Neural progenitor cell (in vitro differentiated cells): ENCODE measurements around the gene ART5. TPM values are rescaled to one million over a fixed set of nuclear protein-coding genes. Genes with fewer than 3 reads are reported as not detected.

Experiments used
- DNase-seq: peaks from one replicate; pipeline ENCODE4 v3.0.0-alpha.2; 2016; ENCODE audit warnings: low spot score
- H2AFZ ChIP-seq: fragments of 200-600 bp; sonication (generic); replicated peaks from 2 replicates; pipeline ENCODE4 v1.6.1; 2016; ENCODE audit warnings: antibody characterized with exemption
- H3F3A ChIP-seq: fragments of 200-600 bp; sonication (generic); 2 replicates; pipeline ENCODE4 v1.6.1; 2016; ENCODE audit warnings: antibody characterized with exemption, low read depth
- H3K27ac ChIP-seq: fragments of 200-600 bp; sonication (generic); 2 replicates; pipeline ENCODE4 v1.5.1; 2016; ENCODE audit warnings: mild to moderate bottlenecking
- H3K27me3 ChIP-seq: fragments of 200-600 bp; sonication (generic); 2 replicates; pipeline ENCODE4 v1.6.1; 2016; ENCODE audit warnings: mild to moderate bottlenecking, moderate library complexity
- H3K36me3 ChIP-seq: fragments of 200-600 bp; sonication (generic); 2 replicates; pipeline ENCODE4 v1.5.1; 2016
- H3K4me1 ChIP-seq: fragments of 200-600 bp; sonication (generic); 2 replicates; pipeline ENCODE4 v1.6.1; 2016; ENCODE audit warnings: mixed run types
- H3K4me2 ChIP-seq: fragments of 200-600 bp; sonication (generic); 2 replicates; pipeline ENCODE4 v1.6.1; 2016
- H3K4me3 ChIP-seq: fragments of 200-600 bp; sonication (generic); 2 replicates; pipeline ENCODE4 v1.5.1; 2016
- H3K79me2 ChIP-seq: fragments of 200-600 bp; sonication (generic); 2 replicates; pipeline ENCODE4 v1.6.1; 2016; ENCODE audit warnings: low read depth
- H3K9ac ChIP-seq: fragments of 200-600 bp; sonication (generic); 2 replicates; pipeline ENCODE4 v1.6.1; 2016
- H3K9me3 ChIP-seq: fragments of 200-600 bp; sonication (generic); 2 replicates; pipeline ENCODE4 v1.5.1; 2016; ENCODE audit warnings: low read depth
- H4K20me1 ChIP-seq: fragments of 200-600 bp; sonication (generic); 2 replicates; pipeline ENCODE4 v1.6.1; 2016; ENCODE audit warnings: low read depth
- H3K27ac Mint-ChIP-seq: 3 replicates; pipeline ENCODE4 v1.8.0; 2021; ENCODE audit warnings: mixed read lengths
- H3K27me3 Mint-ChIP-seq: 2 replicates; pipeline ENCODE4 v1.8.0; 2022; ENCODE audit warnings: low read depth, mild to moderate bottlenecking, inconsistent platforms, moderate library complexity, mixed read lengths; ENCODE audit not compliant: insufficient read depth
- H3K36me3 Mint-ChIP-seq: 3 replicates; pipeline ENCODE4 v1.8.0; 2021; ENCODE audit warnings: mixed read lengths
- H3K4me1 Mint-ChIP-seq: 3 replicates; pipeline ENCODE4 v1.8.0; 2021; ENCODE audit warnings: mixed read lengths
- H3K4me3 Mint-ChIP-seq: 3 replicates; pipeline ENCODE4 v1.8.0; 2021; ENCODE audit warnings: mild to moderate bottlenecking, moderate library complexity, mixed read lengths
- H3K9me3 Mint-ChIP-seq: 3 replicates; pipeline ENCODE4 v1.8.0; 2020; ENCODE audit warnings: mixed read lengths
- EZH2 ChIP-seq: fragments of 200-600 bp; sonication (generic); IDR thresholded peaks from 2 replicates; pipeline ENCODE4 v1.6.1; 2017; ENCODE audit warnings: antibody characterized with exemption, mild to moderate bottlenecking, moderate library complexity
- EZH2phosphoT487 ChIP-seq: fragments of 200-600 bp; sonication (generic); IDR thresholded peaks from 2 replicates; pipeline ENCODE4 v1.6.1; 2017; ENCODE audit warnings: antibody characterized with exemption
- total RNA-seq: library from RNA; depleted of rRNA; stranded (reverse); fragments of >200 nt; gene quantifications from 2 replicates; pipeline ENCODE4 v1.2.3, GENCODE V29; 2015; ENCODE audit warnings: low replicate concordance
- TF ChIP-seq, protein P1 (sequence below): fragments of 200-600 bp; sonication (generic); IDR thresholded peaks from 2 replicates; pipeline ENCODE4 v1.5.1; 2017; ENCODE audit warnings: antibody characterized with exemption, mild to moderate bottlenecking

ART5 gene
- total RNA-seq, 1 donor from 2014 or later, result 8.5 TPM

DNA sequence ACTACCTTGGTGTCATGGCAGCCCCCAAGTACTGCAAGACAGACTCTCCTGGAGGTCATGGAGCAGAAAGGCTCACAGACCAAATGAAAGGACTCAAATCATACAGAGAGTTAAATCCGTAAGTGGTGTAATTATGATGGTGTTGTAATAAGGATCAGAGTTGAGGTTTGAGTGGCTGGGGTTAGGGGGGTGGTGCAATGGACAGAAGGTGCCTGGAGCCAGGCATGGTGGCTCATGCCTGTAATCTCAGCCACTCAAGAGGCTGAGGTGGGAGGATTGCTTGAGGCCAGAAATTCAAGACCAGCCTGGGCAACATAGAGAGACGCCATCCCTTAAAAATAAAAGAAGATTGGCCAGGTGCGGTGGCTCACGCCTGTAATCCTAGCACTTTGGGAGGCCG is 18.7 kb downstream of the ART5 start:
- H2AFZ ChIP-seq, result no peak overlapping the region
- H3K36me3 ChIP-seq, result no peaks in the 10 kb centered on the region
- Mint-ChIP-seq H3K4me1 (no peaks in the 10 kb centered on the region), H3K36me3 (no peaks in the 10 kb centered on the region), H3K4me3 (no peak overlapping the region), H3K9me3 (no peaks in the 10 kb centered on the region), H3K27ac (no peak overlapping the region), H3K27me3 (peaks cover 4% of the 10 kb centered on the region)
- H3F3A ChIP-seq, result no peaks in the 10 kb centered on the region
- H3K4me2 ChIP-seq, result no peak overlapping the region
- no peaks in the 10 kb centered on the region for H3K79me2 ChIP-seq
- no peak overlapping the region for H3K4me3 ChIP-seq
- DNase-seq, result no peak
- H4K20me1 ChIP-seq, result no peaks in the 10 kb centered on the region
- H3K4me1 ChIP-seq, result no peaks in the 10 kb centered on the region
- H3K9me3 ChIP-seq, result no peaks in the 10 kb centered on the region
- H3K9ac ChIP-seq, result no peak overlapping the region
- no peak overlapping the region for H3K27ac ChIP-seq
- no peaks in the 10 kb centered on the region for H3K27me3 ChIP-seq
- TF ChIP-seq, protein P1, sequence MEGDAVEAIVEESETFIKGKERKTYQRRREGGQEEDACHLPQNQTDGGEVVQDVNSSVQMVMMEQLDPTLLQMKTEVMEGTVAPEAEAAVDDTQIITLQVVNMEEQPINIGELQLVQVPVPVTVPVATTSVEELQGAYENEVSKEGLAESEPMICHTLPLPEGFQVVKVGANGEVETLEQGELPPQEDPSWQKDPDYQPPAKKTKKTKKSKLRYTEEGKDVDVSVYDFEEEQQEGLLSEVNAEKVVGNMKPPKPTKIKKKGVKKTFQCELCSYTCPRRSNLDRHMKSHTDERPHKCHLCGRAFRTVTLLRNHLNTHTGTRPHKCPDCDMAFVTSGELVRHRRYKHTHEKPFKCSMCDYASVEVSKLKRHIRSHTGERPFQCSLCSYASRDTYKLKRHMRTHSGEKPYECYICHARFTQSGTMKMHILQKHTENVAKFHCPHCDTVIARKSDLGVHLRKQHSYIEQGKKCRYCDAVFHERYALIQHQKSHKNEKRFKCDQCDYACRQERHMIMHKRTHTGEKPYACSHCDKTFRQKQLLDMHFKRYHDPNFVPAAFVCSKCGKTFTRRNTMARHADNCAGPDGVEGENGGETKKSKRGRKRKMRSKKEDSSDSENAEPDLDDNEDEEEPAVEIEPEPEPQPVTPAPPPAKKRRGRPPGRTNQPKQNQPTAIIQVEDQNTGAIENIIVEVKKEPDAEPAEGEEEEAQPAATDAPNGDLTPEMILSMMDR, result no peak
- no peak for TF ChIP-seq EZH2phosphoT487
- no peak for TF ChIP-seq EZH2

- Mint-ChIP-seq H3K27me3 (peaks cover 4% of the 10 kb centered on the region), H3K4me1 (no peaks in the 10 kb centered on the region), H3K4me3 (no peak overlapping the region), H3K9me3 (no peaks in the 10 kb centered on the region), H3K36me3 (no peaks in the 10 kb centered on the region), H3K27ac (no peak overlapping the region)
- no peaks in the 10 kb centered on the region for H3K79me2 ChIP-seq
- no peak overlapping the region for H3K4me2 ChIP-seq
- H3K4me1 ChIP-seq, result no peaks in the 10 kb centered on the region
- H3K27me3 ChIP-seq, result no peaks in the 10 kb centered on the region
- H2AFZ ChIP-seq, result no peak overlapping the region
- H3K9me3 ChIP-seq, result no peaks in the 10 kb centered on the region
- H3K36me3 ChIP-seq, result no peaks in the 10 kb centered on the region
- no peak overlapping the region for H3K27ac ChIP-seq
- no peak overlapping the region for H3K4me3 ChIP-seq
- H3F3A ChIP-seq, result no peaks in the 10 kb centered on the region
- no peak for DNase-seq
- TF ChIP-seq, protein P1, result no peak
- TF ChIP-seq EZH2, result no peak
- TF ChIP-seq EZH2phosphoT487, result no peak
- H4K20me1 ChIP-seq, result no peaks in the 10 kb centered on the region
- no peak overlapping the region for H3K9ac ChIP-seq
These were observed 19.3 kb downstream of the ART5 start for GRCh38 chr11:3622521-3622920.

- no peak overlapping the region for H3K27ac Mint-ChIP-seq
- Histone ChIP-seq H2AFZ (no peak overlapping the region), H3K27ac (no peak overlapping the region), H3K4me3 (no peak overlapping the region), H4K20me1 (no peaks in the 10 kb centered on the region), H3F3A (no peaks in the 10 kb centered on the region), H3K9me3 (no peaks in the 10 kb centered on the region), H3K27me3 (no peaks in the 10 kb centered on the region), H3K4me1 (no peaks in the 10 kb centered on the region), H3K79me2 (no peaks in the 10 kb centered on the region), H3K4me2 (no peak overlapping the region), H3K36me3 (no peaks in the 10 kb centered on the region), H3K9ac (no peak overlapping the region)
- no peak for TF ChIP-seq EZH2
- TF ChIP-seq EZH2phosphoT487, result no peak
- TF ChIP-seq, protein P1, result no peak
- H3K4me1 Mint-ChIP-seq, result no peaks in the 10 kb centered on the region
- H3K9me3 Mint-ChIP-seq, result no peaks in the 10 kb centered on the region
- H3K27me3 Mint-ChIP-seq, result peaks cover 6% of the 10 kb centered on the region
- DNase-seq, result no peak
- H3K36me3 Mint-ChIP-seq, result no peaks in the 10 kb centered on the region
- H3K4me3 Mint-ChIP-seq, result no peak overlapping the region
These were observed 23.8 kb downstream of the ART5 start for GRCh38 chr11:3617990-3618389.
